Fibroblast of peridontal ligament (primary cell): ENCODE measurements around the gene SYNJ2.

Experiments
- DNase-seq: peaks from one replicate; pipeline ENCODE4 v3.0.0-alpha.2; 2010; ENCODE audit errors: extremely low read depth

Gene SYNJ2

GRCh38 chr6:158028876-158029275, 47.2 kb downstream of the SYNJ2 start:
- DNase-seq = no peak

DNA sequence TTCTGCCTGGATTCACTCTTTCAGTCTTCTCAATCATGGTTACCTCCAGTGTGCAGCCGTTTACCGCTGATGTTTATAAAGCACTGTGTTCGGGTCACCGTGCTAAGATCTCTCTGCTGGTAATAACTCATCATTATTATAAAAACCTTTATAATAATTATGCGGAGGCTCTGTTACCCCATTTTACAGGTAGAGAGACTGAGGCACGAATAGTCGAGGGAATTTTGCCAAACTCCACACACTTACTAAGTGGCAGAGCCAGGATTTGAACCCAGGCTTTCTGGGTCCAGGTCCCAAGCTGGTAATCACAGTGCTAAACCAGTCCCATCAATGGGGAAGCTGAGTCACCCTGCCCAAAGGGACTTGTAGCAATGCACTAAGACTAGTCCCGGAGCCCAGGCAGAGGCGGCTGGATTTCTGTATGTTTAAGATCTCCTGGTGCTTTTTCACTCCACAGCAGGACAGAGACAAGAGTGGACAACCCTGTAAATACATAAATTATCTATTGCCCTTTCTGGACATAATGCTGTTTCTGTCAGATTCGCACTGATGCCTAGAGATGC, 48.1 kb downstream of the SYNJ2 start:
- DNase-seq = no peak

- no peak for DNase-seq
These were observed 49.0 kb downstream of the SYNJ2 start for GRCh38 chr6:158030380-158031300.

GRCh38 chr6:158031381-158032353, 50.0 kb downstream of the SYNJ2 start:
- peak; percentile 96 for DNase-seq

GRCh38 chr6:158032354-158032733, 50.7 kb downstream of the SYNJ2 start:
- no peak for DNase-seq

GRCh38 chr6:158033077-158033750, 51.6 kb downstream of the SYNJ2 start:
- no peak for DNase-seq

DNA sequence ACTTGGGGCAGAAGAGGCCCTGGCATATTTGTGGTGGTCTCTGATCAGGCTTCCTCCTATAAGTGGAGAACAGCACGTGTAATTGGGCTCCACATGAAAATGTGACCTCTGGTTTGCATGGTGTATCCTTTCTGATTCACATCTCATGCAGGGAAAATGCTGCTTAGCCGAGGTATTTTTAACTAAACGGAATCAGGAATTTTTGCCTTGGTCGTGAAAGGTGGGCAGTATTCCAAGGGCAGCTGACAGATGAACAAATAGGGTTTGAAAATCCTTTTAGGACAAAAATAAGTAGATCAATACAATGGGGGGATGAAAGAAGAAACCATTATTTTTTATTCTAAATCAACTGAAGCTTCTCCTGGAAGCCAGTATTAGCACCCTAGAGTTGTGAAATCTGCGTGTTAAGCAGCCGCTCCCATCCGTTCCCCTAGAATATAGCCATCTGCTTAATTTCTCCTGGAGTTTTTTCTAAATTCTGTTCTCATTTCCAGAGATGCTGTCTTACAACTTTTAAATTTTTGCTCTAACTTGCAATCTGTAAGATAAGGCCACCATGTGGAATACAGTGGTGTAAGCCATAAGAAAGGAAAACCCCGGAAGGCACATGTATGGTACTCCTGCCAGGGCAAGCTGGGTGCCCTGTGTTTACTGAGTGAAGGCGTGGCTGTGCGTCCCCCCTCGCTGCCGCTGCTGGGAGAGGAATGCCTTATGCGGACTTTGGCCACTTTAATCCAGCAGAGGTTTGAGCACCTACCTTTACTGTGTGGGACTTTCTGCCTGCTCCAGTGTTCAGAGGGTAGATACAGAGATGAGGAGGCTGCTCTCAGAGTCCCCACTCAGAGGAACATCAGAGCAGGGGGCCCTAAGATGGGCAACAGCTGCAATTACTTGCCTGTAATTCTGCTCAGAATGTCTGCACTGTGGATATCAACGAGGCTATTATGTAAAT, 52.4 kb downstream of the SYNJ2 start:
- DNase-seq = no peak

DNA sequence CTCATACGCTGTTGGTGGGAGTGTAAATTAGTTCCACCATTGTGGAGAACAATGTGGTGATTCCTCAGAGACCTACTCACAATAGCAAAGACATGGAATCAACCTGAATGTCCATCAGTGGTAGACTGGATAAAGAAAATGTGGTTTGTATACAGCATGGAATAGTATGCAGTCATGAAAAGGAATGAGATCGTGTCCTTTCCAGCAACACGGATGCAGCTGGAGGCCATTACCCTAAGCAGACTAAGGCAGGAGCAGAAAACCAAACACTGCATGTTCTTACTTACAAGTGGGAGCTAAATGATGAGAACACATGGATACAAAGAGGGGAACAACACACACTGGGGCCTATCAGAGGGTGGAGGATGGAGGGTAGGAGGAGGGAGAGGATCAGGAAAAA, 54.6 kb downstream of the SYNJ2 start:
- DNase-seq = no peak

DNA sequence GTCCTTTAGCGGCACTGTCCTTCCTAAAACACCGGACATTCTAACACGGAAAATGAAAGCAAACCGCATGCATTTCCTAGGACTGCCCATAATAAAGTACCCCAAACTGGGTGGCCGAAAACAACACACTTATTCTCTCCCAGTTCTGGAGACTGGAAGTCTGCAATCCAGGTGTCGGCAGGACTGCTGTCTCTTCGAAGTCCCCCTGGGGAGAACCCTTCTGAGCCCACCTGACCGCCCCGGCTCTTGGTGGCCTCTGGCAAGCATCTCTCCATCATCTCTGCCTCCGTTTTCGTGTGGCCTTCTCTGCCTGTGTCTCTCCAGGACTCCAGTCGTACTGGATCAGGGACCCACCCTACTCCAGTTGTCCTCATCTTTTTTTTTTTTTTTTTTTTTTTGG, 55.4 kb downstream of the SYNJ2 start:
- DNase-seq = no peak

DNA sequence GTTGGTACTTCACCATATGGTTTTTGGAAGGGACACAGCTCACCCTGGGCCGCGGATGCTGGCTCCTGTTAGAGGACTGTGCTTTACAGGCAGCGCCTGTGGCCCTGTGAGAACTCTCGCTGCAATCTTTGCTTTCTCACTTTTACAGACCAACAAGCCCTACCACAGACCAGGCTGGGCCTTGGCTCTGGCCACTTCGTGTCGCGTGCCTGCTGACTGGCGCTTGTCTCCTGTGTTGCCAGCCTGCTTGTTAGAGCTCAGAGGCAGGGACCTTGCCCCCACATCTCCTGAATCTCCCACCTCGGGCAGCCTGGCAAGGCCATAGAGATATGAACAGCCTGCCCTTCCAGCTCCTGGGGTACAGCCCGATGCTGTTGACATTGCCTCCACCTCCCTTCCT, 56.1 kb downstream of the SYNJ2 start:
- DNase-seq = no peak

DNA sequence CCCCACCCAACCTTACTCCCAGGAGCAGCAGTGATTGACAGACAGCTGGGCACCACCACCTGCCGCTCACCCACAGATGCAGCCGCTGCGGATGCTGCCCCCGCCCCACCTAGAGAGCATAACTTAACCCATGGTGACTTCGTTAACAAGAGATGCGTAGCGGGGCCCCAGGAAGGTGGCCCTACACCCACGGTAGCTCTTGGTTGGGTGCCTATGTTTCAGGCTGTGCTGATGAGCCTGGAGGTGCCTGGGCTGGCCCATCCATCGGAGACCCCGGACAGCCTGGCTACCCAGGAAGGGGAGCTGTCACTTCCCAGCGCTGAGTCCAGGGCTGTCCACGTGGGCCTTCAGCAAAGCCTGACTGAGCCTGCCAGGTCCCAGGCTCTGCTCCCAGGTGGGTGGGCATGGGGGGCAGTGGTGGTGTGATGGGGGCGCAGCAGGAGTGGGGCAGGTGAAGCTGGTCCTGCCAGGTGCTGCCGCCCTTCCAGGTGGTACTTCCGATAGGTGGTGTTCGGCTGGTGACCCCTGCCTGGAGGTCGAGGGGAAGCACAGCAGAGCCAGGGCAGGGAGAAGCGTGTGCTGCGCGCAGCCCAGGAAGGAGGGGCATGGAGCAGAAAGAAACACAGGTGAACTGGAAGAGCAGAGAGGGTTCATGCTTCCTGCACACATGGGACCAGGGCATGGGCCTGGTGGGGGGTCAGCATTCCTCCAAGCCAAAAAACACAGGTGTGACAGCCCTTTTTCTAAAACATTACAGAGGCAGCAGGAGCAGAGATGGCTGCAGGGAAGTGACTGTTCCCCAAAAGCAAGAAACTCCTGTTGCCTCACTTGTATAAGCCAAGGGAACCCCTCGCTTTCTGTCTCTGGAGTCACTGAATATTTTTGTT, 56.9 kb downstream of the SYNJ2 start:
- no peak for DNase-seq

DNA sequence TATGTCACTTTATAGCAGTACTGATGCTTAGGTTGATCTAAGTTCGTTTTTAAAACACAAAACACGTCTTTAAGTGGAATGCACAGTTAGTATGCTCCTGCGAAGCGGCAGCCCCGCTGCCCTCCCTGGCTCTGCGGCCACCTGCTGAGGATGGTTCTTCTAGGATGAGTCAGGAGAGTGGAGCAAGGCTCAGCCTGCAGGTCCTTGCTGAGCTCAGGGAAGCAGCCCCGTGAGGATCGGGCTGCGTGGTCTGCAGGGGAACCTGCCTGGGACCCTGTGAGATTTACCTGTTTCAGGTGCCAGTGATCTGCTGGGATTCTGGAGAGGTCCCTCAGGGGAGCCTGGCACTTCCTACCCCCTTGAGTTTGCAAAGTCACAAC, 57.5 kb downstream of the SYNJ2 start:
- no peak for DNase-seq

GRCh38 chr6:158039571-158040050, 57.9 kb downstream of the SYNJ2 start:
- no peak for DNase-seq

DNA sequence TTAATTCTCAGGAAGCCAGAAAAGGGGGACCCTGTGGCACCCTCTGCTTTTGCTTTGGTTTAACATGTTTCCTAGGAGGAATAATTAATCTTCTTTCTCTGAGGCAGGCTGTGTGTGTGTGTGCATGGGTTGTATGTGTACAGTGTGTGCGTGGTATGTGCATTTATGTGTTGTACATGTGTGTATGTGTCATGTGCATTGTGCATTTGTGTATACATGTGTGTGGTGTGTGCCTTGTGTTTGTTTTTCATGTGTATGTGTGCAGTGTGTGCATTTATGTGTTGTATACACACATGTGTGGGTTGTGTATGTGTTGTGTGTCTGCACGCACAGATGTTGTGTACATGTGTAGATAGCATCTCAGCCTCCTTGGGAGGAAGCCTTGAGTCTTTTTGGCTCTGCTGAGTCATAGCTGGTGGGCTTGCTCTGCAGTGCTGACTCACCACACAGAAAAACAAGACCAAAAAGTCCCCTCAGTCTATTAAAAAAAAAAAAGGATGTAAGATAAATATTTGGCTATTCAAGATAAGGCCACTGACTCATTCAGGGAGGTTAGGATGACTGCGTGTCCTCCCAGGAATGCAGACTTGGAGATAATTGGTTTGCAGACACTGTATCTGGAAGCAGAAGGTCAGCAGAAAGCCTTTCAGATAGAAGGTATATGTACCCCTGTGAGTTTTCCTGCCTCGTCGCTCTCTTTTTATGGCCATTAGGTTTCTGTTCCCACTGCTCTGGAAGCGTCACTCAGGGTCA, 58.6 kb downstream of the SYNJ2 start:
- DNase-seq = peak; percentile 94

DNA sequence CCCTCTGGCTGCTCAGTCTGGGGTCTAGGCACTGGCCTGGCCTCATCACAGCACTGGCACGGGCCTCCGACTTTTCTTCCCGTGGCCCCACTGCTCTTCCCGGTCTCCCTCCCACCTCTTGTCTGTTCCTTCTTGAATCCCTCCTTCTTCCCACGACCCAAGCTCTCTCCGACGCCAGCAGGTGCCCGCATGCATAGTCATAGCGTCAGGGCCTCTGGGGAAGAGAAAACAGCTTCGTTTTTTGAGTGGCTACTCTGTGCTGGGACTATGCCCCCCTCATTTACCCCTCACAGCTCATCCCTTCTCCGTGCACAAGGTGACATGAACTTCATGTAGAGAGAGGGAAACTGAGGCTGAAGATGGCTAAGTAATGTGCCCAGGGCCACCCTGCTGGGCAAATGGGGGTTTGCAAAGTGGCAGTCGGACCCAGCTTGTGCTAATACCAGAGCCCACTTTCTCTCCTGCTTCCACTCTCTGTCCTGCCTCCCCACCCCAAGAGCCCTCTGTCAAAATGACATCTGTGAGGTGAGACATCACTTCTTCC, 59.2 kb downstream of the SYNJ2 start:
- no peak for DNase-seq

GRCh38 chr6:158041370-158041769, 59.7 kb downstream of the SYNJ2 start:
- no peak for DNase-seq

GRCh38 chr6:158041788-158042187, 60.1 kb downstream of the SYNJ2 start:
- DNase-seq = no peak

DNA sequence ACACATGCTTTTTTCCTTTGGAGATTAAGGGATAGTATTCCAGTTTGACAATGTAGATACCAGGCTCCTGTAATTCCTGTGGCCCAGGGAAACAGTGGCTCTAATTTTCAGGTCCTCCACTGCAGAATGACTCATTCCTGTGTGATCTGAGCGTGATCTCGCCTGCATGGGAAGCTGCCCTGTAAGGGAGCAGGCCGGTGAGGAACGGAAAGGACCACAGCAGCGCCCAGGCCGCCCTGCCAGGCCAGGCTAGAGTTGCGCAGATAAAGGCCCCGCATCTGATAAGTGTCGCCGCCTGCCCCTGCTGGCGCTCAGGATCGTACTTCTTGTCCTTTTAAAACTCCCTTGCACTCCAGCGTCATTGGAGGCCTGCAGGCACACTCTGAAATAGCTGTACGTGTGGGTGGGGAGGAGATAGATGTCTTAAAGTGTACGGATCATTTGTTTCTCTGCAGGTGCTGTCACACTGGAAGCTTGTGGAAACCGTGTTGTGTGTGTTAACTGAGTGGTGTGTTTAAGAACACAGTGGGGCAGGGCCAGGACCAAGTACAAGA, 60.7 kb downstream of the SYNJ2 start:
- peak; percentile 41 for DNase-seq
